ENCODE results near the gene PLCL1.

- no peak for TF ChIP-seq SP1 (IDR thresholded peaks at IDR 0.05)
- TF ChIP-seq LEF1 (IDR thresholded peaks at IDR 0.05; ENCODE audit: borderline replicate concordance): no peak
- TF ChIP-seq SUZ12 (IDR thresholded peaks at IDR 0.05): no peak
- no peak for TF ChIP-seq ELF4 (IDR thresholded peaks at IDR 0.05)
- no peak for TF ChIP-seq FOXK2 (IDR thresholded peaks at IDR 0.05)
- TF ChIP-seq TARDBP (IDR thresholded peaks at IDR 0.05): no peak
- TF ChIP-seq HDGF (IDR thresholded peaks at IDR 0.05; ENCODE audit: borderline replicate concordance): no peak
- no peak for TF ChIP-seq FOXM1 (IDR thresholded peaks at IDR 0.05; ENCODE audit: borderline replicate concordance)
- TF ChIP-seq ZNF384 (IDR thresholded peaks at IDR 0.05): no peak
- TF ChIP-seq BHLHE40 (IDR thresholded peaks at IDR 0.05; ENCODE audit: borderline replicate concordance): no peak
- no peak for TF ChIP-seq FOXA1 (IDR thresholded peaks at IDR 0.05)
Observed at GRCh38 chr2:197978971-197979370, 174.6 kb downstream of the PLCL1 start.
